GM23248 (cell line): ENCODE results near the gene ACSF2.
"Not testable (repeated sequence)": the region's sequence is repeated elsewhere in the genome, so short reads cannot be mapped to it uniquely, and the experiment has no call there.

ENCODE experiments used
- EZH2 ChIP-seq: fragments of 200-600 bp; sonication (generic); IDR thresholded peaks from 2 replicates; pipeline ENCODE4 v1.6.1; 2018; ENCODE audit warnings: antibody characterized with exemption, mild to moderate bottlenecking; ENCODE audit not compliant: insufficient read depth, poor library complexity, severe bottlenecking
- EZH2phosphoT487 ChIP-seq: fragments of 200-600 bp; sonication (generic); IDR thresholded peaks from 2 replicates; pipeline ENCODE4 v1.6.1; 2018; ENCODE audit warnings: antibody characterized with exemption, moderate library complexity, mild to moderate bottlenecking, low read depth; ENCODE audit not compliant: insufficient read depth

DNA sequence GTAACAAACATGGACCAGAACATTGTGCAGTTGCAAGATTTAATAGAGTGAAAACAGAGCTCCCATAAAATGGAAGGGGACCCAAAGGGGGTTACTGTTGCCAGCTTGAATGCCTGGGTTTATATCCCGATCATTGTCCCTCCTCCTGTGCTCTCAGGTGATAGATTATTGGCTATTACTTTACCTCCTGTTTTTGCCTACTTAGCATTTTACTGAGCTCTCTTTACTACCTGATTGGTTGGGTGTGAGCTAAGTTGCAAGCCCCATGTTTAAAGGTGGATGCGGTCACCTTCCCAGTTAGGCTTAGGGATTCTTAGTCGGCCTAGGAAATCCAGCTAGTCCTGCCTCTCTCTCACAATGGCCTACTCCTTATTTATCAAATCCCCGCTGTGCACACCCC is 20.7 kb upstream of the ACSF2 start:
- not testable (repeated sequence) for TF ChIP-seq EZH2, EZH2phosphoT487
